GM12865 (cell line): ENCODE data around the gene BCL7A.

Experiments
- DNase-seq: peaks from one replicate; pipeline ENCODE4 v3.0.0; 2010; ENCODE audit warnings: low read depth
- H3K4me3 ChIP-seq: 2 replicates; pipeline ENCODE4 v1.5.1; 2011; ENCODE audit warnings: mild to moderate bottlenecking, low read depth, low read length, control low read depth
- TF ChIP-seq, protein P1 (sequence below): IDR thresholded peaks from 2 replicates; pipeline ENCODE4 v1.5.1; 2011; ENCODE audit warnings: low read length, control low read depth, low read depth, inconsistent platforms; ENCODE audit not compliant: insufficient read depth; ENCODE audit errors: missing control alignments

BCL7A gene

DNA sequence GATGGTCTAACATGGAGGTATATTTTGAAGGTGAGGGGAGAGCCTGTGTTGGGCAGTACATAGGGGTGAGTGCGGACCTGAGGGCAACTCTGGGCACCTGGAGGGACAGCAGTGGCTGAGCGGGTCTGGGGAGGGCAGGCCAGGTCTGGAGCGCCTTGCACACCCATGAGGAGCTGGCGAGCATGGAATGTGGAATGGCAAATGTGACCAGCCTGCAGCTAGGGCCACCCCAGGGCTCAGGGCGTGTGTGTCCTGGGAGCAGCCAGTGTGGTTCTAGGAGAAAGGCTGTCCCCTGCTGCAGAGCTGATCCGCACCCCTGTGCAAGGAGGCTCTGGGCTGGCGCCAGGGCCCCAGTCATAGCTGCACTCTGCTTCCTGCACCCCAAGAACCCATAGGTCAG is 24.5 kb downstream of the BCL7A start:
- DNase-seq = no peak
- TF ChIP-seq, protein P1, sequence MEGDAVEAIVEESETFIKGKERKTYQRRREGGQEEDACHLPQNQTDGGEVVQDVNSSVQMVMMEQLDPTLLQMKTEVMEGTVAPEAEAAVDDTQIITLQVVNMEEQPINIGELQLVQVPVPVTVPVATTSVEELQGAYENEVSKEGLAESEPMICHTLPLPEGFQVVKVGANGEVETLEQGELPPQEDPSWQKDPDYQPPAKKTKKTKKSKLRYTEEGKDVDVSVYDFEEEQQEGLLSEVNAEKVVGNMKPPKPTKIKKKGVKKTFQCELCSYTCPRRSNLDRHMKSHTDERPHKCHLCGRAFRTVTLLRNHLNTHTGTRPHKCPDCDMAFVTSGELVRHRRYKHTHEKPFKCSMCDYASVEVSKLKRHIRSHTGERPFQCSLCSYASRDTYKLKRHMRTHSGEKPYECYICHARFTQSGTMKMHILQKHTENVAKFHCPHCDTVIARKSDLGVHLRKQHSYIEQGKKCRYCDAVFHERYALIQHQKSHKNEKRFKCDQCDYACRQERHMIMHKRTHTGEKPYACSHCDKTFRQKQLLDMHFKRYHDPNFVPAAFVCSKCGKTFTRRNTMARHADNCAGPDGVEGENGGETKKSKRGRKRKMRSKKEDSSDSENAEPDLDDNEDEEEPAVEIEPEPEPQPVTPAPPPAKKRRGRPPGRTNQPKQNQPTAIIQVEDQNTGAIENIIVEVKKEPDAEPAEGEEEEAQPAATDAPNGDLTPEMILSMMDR = no peak
- H3K4me3 ChIP-seq = no peak overlapping the region

DNA sequence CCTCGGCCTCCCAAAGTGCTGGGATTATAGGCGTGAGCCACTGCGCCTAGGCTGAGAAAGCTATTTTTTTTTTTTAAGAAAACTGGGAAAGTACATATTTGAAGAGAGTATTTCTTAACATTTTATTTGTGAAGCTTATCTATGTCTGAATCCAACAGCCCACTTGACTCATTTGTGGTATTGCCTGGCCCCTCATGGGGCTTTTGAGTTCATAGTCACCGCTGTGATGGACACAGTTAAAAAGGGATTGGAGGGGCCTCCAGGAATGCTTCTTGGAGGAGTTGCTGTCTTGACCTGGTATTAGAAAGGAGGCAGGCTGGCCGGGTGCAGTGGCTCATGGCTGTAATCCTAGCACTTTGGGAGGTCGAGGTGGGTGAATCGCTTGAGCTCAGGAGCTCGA is 26.5 kb downstream of the BCL7A start:
- DNase-seq = no peak
- H3K4me3 ChIP-seq = no peak overlapping the region
- TF ChIP-seq, protein P1 = no peak

DNA sequence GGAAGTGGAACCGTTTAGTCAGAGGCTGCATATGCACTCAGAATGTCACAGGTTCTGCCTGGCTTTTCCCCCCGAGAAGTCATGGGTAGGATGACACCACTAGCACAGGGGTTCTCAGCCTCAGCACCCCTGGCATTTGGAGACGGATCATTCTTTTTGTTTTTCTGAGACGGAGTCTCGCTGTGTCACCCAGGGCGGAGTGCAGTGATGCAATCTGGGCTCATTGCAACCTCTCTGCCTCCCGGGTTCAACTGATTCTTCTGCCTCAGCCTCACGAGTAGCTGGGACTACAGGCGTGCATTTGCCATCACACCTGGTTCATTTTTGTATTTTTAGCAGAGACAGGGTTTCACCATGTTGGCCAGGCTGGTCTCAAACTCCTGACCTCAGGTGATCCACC is 28.1 kb downstream of the BCL7A start:
- H3K4me3 ChIP-seq = no peak overlapping the region
- TF ChIP-seq, protein P1 = no peak
- no peak for DNase-seq

DNA sequence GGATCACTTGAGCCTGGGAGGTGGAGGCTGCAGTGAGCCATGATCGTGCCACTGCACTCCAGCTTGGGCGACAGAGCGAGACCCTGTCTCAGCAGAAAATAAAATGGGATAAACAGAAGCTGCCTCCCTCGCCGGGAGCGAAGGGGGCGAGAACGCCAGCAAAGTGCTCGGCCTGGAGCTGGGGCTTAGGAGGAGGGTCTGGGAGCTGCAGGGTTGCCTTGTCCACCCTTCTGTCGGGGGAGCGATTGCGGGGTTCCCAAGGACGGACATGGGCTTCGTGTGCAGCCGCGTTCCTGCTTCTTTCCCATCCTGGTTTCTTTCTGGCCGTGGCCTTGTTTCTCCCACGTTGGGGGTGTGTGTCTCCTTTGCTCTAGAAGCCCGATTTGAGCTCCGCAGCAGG is 29.0 kb downstream of the BCL7A start:
- TF ChIP-seq, protein P1 = no peak
- DNase-seq = no peak
- no peak overlapping the region for H3K4me3 ChIP-seq

DNA sequence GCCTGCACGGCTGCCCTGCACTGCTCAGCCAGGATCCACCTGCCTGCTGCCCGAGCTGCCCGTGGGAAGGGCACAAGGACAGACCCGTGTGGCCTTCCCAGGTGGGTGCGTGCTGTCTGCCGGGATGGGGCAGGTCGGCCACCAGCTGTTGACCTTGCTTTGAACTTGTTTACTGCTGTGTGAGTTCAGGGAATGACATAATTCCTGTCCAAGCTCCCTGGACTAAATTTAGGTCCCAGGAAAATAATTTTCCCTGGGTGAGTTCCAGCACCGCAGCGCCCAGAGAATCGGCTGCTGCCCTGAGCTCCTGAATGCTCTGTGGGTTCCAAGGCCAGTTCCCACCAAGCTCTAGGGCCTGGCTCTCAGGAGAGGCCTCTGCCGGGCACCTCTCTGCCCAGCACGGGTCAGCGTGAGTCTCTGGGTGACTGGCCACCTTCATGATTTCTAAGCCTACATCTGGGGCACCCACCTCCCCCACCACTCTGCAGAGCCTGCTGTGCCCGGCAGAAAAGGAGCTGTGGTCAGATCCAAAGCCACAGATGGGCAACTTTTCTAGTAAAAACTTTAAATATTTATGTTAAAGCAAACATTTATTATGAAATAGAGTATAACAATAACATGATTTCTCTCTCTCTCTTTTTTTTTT is 29.7 kb downstream of the BCL7A start:
- H3K4me3 ChIP-seq = no peak overlapping the region
- no peak for DNase-seq
- TF ChIP-seq, protein P1 = no peak

DNA sequence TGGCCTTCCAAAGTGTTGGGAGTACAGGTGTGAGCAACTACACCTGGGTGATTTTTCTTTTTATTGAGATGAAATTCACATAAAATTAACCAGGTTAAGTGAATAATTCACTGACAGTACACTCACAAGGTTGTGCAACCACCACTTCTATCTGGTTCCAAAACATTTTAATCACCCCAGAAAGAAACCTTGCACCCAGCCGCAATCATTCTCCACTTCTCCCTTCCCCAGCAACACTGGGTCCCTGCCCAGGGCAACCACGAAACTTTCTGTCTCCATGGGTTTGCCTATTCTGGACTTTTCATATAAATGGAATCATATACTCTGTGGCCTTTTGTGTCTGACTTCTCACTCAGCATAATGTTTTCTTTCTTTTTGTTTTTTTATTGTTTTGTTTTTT is 30.6 kb downstream of the BCL7A start:
- TF ChIP-seq, protein P1 = no peak
- no peak overlapping the region for H3K4me3 ChIP-seq
- DNase-seq = no peak
